HG03378 (cell line): ENCODE data around the gene C1QTNF6.

ENCODE experiments used
- ATAC-seq: cut with Tn5 transposase; IDR thresholded peaks from one replicate; pipeline ENCODE4 v1.9.1; 2021; ENCODE audit warnings: mild to moderate bottlenecking, moderate library complexity; ENCODE audit not compliant: unreplicated experiment

The C1QTNF6 gene

DNA sequence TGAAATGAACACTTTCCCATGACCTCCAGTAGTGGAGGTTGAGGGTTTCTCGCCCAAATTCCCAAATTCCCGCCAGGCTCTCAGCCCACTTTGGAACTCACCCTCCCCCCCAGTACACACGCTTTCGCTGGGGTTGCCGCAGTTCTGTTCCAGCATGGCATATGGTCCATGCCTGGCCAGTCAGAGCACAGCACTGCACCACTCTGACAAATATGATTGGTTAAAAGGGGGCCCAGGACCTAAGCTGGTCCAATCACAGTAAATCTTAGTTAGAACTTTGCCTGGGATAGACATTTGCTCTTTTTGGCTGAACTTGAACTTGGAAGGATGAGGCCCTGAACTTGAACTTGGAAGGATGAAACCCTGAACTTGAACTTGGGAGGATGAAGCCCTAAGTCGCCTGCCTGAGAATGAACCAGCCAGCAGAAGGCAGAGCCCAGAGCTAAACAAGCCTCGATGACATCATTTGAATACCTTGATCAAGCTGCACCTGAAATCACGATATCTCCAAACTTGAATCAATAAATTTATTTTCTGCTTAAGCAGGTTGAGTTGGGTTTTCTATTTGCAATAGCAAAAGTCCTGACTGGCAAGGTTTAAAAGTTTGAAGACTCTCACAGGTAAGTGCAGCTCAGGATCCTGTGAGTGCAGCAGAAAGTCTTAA is 36.8 kb upstream of the C1QTNF6 start:
- no peak for ATAC-seq

DNA sequence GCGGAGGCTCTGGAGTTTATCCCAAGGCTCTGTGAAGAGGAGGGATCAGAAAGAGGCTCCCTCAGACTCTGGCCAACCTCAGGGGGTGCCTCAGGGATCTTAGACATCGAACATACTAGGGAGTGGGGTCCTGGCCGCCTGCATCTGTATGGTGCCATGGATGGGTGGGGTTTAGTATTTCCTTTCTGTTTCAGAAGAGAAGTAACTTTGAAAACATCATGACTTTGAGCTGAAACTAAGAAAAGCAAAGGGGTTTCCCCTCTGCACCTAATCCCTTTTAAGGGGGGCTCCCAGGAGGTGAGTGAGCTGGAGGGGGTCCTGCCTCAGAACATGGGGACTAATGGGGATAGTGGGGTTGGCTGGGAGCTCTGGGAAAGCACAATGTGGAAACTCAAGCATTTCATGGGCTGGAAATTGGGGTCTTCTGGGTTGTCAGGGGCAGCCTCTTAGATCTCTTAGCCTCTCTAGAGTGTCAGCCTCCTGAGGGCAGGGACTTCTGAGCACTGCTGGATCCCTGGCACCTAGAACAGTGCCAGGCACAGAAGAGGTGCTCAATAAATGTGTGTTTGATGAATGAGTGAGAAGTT is 36.0 kb upstream of the C1QTNF6 start:
- no peak for ATAC-seq

DNA sequence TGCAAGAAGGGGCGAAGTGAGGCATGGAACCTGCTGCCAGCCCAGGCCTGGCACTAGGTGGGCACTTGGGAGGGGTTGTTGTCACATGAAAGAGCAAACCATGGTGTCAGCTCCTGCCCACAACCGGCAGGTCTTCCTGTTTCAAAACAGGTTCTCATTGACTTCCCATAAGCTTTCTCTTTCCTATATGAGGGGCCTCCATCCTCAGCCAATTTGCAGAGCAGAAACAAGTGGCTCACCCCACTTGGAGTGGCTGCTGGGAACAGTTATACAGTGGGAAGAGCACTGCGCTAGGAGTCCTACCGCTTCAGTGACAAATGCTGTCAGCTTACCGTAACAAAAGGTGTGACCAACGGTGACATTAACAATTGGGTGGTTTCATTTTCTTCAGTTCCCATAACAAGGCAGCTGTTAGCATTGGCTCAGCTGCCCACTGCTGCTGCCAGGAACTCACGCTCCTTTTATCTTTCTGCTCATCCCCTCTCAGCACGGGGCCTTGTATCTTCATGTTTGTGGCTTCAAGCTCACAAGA is 34.5 kb upstream of the C1QTNF6 start:
- no peak for ATAC-seq

DNA sequence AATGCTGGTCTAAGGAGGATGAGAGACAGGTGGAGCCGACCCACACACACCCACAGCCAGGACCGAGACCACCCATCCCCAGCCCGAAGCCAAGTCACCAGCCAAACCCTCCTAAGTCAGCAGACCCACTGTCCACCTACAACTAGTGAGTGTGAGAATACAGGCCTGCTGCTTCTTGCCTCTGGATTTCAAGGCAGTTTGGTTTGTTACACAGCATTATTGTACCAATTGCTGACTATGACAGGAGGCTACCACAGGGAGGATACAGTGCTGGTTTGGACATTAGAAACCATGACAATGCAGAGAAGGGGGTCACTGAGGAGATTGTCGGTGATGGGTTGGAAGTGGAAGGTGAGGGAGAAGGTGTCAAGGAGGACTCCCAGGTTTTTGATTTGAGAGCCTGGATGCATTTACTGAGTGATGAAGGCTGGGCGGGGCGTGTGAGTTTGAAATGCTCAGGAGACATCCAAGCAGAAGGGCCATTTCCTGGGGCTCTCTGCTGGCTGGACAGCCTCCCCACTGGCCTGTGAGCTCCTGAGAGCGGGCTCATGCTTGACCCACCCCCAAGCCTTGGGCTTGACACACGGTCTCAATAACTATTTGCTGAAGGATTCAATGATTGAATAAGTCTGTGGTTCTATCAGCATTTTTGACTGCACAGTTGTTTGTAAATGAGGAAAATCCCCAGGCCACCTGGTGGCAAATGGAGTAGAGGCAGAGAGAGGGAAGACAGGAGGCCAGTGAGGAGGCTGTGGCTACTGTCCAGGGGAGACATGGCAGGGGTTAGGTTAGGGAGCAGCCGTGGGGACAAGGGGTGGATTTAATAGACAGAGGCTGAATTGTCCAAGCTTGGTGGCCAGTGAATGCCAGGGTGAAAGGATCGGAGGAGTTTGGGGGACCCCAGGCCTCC is 33.6 kb upstream of the C1QTNF6 start:
- no peak for ATAC-seq

DNA sequence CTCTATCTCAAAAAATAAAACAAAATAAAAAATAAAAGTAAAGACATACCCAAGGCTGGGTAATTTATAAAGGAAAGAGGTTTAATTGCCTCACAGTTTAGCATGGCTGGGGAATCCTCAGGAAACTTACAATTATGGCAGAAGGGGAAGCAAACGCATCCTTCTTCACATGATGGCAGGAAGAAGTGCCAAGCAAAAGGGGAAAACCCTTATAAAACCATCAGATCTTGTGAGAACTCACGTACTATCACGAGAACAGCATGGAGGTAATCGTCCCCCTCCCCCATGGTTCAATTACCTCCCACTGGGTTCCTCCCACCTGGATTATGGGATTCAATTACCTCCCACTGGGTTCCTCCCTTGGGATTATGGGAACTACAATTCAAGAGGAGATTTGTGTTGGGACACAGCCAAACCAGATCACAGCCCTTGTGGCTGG is 32.5 kb upstream of the C1QTNF6 start:
- no peak for ATAC-seq

DNA sequence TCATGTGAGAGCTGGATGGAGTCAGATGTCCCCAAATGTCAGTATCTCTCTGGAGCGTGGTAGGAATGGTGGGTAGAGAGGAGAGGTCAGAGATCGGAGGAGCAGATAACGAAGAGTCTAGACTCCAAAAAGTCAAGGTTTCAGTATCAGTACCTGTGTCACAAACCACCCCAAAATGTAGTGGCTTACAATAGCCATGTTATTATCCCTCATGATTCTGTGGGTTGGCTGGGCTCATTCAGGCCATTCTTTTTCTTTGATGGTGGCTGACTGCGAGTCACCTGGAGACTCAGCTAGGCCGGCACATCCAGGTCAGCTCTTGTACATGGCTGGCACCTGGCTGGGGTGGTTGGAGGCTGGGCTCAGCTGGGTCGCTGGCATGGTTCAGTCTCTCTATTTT is 31.5 kb upstream of the C1QTNF6 start:
- no peak for ATAC-seq

DNA sequence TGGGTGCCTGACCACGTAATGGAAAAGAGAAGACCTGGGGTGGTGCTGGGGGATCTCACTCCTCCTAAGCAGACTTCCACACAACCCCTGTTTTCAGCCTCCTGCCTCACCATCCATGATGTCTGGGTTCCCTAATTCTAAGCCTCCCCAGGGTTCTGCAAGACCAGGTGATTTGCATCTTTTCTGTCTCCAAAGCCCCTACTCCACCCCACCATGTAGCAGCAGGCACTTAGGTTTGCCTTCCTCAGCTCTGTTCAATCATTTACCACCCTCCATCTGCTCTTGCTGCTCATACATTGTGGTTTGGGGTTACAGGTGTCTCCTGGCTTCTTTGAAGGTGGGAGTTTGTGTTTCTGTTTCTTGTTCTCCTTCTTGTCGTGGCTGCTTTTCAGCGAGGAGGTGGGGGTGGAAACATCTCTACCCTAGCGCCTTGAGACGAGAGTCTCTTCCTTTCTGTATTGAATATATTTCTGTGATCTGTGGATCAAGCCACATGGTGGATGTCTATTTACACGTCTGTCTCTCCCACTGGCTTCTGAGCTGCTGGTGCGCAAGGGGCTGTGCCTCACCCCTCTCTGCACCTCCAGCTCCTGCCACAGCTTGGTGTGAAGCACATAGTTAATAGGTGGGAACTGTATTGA is 30.8 kb upstream of the C1QTNF6 start:
- peak; percentile 78 for ATAC-seq

DNA sequence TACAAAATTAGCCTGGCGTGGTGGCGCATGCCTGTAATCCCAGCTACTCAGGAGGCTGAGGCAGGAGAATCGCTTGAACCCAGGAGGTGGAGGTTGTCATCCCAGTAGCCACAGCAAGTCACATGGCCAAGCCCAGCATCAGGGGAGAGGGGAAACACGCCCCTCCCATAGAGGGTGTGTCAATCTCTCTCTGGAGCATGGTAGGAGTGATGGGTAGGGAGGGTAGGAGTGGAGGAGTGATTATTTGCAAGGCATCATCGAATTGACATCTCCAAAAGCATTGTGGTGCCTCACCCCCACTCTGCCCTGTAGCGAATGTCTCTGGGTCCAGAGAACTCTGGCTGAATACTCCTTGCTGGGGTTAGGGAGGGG is 30.3 kb upstream of the C1QTNF6 start:
- ATAC-seq, result no peak

DNA sequence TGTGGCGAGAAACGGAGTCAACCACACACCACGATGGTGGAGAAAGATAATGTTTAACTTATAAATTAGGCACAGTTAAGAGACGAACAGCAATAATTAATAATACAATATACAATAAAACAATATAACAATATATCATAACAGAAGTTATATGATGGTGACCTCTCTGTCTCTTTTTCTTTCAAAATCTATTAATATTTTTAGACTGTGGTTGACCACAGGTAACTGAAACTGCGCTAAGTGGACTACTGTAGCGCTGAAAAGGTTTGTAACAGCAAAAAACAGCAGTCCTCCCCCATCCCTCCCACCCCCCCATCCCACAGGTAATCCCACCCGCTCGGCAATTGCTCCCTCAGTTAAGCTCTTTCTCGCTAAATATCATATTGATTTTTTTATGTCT is 27.8 kb upstream of the C1QTNF6 start:
- ATAC-seq, result no peak

DNA sequence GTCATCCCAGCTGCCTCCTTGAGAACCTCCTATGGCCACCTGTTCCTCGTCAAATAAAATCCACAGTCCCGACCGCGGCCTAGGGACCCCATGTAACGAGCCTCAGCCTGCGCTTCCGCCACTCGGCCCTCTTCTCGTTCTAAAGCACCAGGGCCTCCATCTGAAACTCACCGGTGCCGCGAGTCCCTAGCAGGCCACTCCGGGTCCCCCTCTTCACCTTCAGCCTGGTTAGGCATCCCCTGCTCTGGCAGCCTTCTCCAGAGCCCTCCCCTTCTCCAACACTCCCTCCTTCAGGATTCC is 26.6 kb upstream of the C1QTNF6 start:
- ATAC-seq, result no peak

DNA sequence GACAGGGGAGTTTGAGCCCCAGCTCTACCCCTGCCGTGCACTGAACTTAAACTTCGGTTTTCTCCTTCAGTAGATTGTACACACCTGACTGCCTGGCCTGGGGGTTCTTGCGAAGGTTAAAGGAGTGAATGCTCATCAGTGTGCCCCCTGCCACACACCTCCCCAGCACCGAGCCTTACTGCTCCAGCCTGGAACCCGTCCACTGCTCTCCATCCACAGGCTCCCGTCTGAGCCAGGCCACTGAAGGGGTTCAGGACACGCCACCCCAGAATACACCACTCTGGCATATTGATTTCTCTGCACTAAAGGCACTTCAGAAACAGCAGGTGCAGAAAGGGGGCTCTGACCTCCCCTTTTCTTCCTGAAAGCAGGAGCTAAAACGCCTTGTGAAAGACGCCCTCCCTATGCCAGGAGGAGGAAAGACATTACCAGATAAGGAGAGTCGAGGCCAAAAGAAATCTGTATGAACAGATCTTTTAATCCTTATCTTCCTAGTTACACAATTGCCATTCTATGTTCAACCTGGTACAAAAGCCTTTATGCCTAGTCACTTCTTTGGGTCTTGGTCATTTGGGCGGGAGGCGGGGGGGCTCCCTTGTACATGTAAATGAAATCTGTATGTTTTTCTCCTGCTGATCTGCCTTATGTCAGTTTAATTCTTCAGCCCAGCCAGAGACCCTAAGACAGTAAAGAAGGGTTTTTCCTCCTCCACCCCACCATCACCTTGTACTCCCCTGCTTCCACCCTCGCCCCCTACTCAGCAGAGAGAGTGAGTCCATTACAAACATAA is 26.1 kb upstream of the C1QTNF6 start:
- no peak for ATAC-seq

DNA sequence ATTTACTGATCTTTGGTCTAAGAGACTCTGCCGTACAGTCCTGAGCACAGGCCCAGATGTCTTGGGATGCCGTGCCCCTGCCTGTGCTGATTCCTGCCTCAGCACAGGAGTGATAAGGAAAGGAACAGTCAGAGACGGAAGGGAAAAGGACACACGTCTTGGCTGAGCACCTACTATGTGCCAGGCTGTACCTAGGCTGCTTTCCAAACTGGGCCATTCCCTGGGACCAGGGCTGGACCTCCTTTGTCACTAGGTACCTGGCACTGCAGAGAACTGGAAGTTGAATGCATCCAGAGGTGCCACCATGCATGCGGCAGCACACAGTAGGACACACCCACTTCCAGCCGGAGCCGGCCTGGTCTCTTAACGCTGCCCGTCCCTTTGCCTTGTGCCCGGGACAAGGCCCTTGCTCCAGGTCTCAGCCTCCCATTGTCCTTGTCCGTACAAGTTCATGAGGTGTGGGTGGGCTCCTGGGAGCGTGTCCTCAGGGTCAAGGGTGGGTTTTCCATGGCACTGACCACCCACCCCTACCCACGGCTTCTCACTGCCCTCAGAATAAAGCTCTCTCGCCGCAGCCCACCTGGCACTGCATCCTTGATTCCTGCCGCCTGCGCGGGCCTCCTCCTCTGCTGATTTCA is 25.3 kb upstream of the C1QTNF6 start:
- no peak for ATAC-seq

DNA sequence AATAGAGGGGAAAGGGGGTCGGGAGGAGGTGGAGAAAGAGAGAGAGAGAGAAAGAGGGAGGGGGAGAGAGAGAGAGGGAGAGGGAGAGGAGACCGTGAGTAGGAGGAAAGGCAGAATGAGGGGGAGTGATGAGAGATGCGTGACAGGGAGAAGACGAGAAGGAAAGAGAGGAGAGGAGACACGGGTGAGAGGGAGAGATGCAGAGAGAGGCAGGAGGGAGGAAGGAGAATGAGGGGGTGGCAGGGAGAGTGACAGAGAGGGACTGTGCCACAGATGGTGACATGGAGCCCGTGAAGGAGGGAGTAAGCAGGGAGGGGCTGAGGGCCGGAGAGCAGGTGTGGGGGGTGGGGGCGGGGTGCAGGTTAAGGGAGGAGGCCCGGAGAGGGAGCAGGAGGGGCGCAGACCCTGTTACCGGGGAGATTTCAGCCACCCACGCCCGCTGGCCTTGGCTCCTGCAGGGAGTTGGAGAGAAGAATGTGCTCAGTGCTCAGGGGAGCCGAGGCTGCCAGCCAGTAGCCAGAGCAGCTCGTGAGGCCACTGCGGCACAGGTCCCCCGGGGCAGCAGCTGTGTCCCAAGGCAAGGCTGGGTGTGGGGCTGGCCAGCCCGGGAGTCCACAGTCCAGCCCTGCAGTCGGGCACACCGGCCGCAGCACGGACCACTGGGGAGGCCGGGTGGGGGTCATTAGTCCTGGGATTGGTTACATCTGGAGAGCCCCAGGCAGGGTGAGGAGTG is 24.3 kb upstream of the C1QTNF6 start, which contains the start of gene SSTR3:
TSS of gene SSTR3 (minus strand) at position 304 of the 733 bp plus-strand sequence. CDS start 4,674 bp downstream, outside the sequence.
- ATAC-seq, result no peak

DNA sequence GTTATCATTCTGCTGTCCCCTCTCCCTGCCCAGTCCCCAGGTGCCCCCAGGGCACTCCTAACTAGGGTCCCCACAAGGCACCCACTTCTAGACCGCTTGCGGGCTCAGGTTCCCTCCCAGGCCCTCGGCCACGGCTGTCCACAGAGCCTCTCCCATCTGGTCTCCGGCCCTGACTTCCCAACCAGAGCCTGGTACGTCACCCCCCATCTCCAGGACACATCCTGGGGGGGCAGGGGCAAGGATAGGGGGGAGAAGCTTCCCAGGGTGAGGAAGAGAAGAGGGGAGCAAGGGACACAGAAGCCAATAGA is 23.8 kb upstream of the C1QTNF6 start:
- ATAC-seq, result no peak

DNA sequence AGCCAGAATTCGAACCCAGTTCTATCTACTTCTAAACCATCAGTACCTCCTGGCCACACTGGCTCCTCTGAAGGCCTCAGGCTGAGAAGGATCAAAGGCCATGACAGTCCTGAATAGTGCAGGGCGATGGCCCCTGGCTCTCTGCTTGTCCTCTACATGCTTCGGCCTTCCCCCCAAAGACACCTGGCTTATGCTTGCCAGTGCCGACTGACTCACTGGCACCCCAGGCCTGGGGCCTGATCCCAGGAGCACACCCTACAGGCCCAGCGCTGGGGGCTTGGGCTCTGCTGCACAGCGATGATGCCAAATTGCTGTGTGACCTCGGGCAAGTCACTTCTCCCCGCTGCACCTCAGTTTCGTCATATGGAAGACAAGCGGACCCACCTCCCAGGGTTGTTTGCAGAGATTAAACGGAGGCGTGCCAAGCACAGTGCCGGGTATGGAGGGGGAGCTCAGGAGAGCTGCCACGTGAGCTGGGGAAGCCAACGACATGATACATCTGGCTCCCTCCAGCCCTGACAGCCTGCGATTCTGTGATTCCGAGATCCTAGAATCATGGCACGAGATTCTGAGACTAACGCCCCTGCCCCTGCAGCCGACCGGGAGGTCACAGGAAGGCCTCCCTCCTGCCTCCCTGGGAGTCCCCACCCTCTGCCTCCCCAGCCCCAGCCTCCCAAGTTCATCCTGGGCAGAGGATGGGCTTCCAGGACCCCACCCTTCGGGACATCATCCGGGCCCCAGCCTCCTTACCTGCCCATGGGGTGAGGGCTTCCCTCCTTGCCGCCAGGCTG is 23.2 kb upstream of the C1QTNF6 start:
- no peak for ATAC-seq

DNA sequence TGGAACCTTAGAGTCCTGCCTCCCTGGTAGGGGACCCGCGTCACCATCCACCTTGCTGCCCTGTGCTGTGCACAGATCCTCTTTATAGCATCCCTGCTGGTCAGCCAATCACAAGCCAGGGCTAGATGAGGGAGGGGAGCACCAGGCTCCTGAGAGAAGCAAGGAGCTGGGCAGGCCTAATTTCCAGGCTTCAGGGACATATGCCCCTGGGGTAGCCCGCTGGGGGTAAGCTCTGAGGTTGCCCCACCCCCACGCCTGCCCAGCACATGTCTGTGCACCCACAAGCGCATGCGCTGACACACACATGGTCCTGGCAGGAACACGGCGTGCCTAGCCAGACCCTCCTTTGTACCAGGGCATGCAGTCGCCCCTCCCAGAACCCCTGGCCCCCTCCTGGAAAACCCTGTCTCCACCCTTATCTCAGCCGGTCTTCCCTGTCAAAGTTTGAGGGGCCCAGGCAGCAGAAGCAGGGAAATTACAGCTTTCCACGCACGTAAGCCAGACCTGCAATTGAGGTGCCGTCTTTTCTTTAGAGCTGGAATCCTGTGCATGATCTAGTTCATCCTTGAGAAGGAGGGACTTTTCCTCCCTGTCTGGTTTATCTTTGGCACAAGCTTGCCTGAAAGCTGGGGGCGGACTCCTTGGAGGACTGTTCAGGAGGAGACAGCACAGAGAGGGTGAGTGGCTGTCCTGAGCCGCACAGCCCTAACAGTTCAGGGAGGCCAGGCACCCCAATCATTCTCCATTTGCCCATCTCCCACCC is 22.2 kb upstream of the C1QTNF6 start:
- ATAC-seq, result no peak

DNA sequence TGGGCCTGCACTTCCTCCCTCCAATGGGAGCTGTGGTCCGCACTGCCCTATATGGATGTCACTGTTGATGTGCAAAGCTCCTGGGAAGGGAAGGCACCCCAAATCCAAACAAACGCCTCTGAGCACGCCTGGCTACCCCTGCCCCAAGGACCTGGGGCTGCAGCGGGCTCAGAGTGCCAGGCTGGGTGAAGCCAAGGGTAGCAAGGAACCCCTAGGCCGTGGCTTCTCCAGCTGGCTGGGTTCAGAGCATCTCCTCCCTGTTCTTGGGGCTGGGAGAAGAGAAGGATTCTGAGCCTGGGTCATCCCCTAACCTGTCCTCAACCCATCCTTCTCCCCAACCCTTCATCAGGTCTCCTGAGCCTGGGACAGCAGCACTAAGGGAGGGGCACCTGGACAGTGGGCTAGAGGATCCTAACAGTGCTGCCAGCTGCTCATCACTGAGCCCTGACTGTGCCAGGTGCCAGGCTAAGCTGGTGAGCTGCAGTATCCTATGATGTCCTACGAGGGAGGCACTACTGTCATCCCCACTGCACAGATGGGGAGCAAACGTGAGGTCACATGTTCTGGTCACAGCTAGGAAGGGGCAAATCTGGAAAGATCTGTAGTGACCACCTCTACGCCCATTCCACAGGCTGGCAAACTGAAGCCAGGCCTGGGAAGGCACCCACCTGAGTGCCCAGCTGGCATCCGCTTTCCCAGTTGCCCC is 21.2 kb upstream of the C1QTNF6 start:
- no peak for ATAC-seq
